Epidermal melanocyte (primary cell): ENCODE results near the gene MYL6B.
"Not testable (repeated sequence)": the region's sequence is repeated elsewhere in the genome, so short reads cannot be mapped to it uniquely, and the experiment has no call there.

Experiments
- DNase-seq: peaks from one replicate; pipeline ENCODE4 v3.0.0; 2011; ENCODE audit warnings: low spot score; ENCODE audit not compliant: insufficient read length

MYL6B gene

DNA sequence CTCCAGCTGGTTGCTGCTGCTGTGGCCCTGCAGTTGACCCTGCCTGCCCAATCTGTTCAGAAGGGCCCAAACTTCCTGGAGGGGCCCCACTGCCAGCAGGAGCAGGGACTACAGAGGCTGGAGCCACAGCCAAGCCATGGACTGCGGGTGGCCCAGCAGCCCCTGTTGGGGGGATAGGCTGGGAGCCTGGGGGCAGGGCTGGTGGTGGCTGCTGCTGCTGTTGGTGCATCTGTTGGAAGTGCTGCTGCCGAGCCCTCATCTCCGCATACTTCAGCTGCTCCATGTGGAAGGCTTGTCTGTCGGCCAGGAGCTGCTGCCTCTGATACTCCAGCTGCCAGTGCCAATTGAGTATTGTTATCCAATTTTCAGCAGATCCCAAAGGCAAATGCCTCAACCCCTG is 13.0 kb downstream of the MYL6B start:
- DNase-seq, result no peak

DNA sequence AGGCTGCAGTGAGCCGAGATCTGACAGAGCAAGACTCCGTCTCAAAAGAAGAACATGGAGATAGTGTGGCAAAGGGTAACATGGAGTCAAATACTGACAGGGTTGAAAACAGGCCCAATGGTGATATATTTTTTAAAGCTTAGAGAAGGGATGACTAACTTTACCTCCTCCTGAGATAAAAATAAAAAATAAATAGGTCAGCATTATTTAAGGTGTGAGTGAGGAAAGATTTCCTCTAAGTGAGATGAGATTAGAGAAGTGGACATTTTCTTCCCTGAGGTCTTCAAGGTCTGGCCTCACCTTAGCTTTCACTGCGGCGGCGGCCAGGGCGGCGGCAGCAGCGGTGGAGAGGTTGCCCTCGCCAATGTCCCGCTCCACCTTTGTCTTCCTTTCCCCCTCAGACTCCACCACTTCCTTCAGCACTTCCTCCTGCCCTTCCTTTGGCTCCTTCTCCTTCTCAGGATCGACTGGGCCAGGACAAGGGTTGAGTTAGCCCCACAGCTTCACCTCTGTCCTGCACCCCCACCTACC is 16.9 kb downstream of the MYL6B start:
- no peak for DNase-seq

DNA sequence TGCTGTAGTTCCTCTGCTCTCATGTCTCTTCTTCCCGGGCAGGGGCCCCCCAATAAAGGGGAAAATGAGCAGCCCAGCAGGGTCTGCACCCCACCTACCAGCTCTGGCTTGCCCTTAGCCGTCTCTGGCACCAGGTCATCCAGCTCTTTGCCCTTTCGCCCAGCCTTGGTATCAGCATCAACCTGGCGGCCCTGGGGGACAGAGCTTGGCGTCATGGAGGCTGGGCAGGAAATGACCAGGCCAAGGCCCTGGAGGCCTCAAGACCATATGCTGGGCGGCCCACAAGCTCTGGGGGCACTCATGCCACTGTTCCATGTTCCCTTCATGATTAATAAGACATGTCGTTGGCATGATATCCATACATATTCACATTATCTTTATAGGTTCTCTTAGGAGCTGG is 20.5 kb downstream of the MYL6B start:
- DNase-seq, result no peak

DNA sequence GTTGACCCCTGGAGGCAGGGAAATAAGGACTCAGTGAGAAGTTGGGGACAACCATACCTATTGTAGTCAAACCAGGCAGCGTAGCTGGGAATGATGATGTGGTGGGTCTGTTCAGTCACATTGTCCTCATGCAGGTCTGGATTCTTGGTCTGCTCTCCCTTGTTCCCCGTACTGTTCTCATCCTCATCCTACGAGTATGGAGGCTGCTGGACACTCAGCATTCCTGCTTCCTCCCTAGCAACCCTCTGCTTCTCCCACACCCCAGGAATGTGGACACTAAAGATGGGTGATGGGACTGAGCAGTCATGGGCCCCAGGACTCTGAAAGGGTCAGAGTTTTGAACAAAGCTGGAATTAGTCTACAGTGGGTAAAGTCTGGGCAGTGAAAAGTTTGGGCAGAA is 26.0 kb downstream of the MYL6B start:
- DNase-seq, result no peak

DNA sequence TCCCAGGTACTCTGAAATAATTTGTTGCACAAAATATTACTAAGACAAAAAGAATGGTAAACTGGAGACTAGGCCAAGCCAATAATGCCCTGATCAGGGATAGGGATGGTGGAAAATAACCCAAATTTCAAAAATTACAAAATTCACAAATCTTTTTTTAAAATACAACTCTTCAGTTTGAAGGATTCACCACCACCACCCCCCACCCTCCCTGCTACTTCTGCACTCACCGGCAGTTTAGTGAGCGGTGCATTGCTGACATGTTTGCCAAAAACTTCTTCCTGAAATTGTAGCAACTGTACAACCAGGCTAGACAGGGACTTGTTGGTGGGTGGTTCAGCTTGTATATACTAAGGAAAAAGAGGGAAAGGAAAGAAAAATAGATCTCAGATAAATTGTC is 34.6 kb downstream of the MYL6B start:
- no peak for DNase-seq

DNA sequence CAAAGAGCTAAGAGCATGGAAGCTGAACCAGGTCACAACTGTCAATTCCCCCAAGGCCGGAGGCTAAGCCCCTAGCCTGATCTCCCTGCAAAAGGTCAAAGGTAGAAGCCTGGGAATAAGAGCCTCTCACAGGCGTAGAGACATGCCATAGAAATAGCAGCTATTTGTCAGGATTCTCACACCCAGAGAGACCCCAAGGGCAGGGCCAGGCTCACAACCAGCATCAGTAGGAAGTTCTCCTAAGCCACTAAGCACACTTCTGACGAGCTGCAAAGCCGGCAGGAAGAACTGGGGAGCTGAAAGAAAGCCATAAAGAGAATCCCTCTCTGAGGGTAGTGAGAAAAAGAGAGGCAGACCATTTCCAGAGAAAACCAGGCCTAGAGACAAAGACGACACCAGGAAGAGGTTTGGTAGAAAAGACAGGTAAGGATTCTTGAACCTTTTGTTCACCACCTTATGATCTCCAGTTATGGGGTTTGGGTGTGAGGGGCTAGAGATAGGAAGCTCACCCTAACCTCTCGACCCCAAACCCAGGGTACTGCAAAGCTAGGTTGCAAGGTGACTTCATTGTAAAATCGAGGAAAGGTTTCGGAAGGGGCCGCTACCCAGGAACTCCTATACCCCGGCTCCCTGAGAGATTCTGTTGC is 35.9 kb downstream of the MYL6B start:
- DNase-seq, result no peak

DNA sequence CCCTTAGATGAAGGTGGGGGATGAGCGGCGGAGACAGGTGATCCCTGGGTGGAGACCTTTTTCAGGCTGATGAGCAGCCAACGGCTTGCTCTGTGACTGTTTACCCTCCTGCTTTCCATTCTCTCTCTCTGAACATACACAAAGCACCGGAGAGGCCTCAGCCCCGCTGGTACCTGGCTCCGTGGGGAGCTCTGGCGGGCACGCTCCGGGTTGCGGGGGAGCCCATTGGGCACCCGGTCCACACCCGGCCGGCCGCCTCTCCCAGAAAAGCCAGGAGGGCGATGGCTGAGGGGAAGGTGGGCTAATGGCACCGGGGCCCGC is 36.4 kb downstream of the MYL6B start:
- DNase-seq, result no peak

DNA sequence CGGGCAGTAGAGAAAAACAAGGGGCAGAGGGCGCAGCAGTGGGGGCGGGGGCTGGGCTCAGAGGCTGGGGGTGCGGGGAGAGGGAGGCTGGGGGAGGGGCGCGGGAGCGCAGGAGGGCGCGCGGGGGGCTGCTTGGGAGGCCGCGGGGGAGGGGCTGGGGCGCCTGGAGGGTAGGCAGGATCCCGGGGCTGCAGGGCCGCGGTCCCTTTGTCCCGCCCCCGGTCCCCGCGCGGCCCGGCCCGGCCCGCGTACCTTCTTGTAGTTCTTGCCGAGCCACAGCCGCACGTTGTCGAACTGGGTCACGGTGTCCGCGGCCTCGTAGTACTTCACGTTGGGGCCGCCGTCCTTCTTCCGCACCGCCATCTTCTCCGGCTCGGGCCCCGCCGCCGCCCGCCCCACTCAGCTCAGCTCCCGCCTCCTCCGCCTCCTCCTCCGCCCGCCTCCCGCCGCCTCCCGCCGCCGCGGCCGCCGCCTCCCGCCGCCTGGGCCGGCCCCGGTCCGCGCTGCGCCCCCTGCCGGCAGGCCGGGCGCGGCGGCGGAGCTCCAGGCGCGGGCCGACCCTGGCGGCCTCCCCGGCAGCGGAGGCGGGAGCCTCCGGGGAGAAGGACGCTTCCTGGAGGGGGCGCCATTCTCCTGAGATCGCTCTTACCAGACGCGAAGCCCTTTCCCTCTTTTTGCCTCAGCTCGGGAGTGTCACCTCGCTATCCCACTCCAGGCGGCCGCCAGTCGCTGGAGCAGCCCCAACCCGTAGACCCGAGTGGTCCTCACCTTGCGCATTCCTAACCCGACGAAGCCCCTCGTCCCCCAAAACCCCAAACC is 36.9 kb downstream of the MYL6B start, which contains the start of gene SMARCC2:
TSS of gene SMARCC2 (minus strand) at position 385 of the 819 bp plus-strand sequence. CDS start at position 363, 22 bp downstream.
- DNase-seq, result peak; percentile 86

DNA sequence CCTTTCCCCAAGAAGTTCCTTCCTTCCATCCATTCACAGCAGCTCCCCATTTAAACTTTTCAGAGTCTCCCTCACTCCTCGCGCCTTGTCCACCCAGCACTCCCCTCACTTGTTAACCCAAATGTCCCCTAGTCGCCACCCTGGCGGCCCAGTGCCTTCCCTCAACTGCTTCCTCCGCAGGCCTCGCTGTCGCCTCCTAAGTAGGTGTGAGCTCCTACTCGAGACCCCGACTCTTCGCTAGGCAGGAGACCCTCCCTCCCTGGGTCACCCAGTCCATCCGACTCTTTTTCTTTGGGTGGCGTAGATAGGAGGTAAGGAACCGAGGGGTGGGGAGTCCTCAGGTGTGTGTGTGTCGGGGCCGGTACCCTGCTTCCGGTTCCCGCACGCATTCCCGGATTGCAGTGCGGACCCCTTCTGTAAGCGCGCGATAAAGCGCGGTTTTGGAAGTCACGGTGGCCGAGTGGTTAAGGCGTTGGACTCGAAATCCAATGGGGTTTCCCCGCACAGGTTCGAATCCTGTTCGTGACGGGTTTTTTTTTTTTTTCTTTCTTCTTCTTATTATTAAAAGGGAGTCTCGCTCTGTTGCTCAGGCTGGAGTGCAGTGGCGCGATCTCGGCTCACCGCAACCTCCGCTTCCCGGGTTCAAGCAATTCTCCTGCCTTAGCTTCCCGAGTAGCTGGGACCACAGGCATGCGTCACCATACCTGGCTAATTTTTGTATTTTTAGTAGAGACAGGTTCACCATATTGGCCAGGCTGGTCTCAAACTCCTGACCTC is 37.7 kb downstream of the MYL6B start:
- no peak for DNase-seq

DNA sequence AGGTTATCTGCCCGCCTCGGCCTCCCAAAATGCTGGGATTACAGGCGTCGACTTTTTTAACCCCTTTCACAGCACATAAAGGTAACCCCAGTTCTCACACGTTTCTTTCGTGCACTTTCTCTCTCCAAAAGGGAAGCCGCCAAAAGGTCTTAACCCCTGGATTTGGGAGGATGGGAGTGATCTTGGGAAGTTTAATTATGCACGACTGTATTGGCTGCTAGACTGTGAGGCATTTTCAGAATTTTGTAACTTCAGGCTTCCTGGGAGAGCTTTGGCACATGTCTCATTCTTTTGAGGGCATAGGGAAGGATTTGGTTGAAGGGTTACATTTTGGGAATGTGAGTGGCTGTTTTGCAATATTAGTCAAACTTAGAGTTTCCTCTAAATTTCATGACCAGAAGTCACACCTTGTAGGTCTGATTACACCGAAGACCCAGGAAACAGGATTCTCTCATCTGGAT is 38.3 kb downstream of the MYL6B start:
- DNase-seq, result no peak

DNA sequence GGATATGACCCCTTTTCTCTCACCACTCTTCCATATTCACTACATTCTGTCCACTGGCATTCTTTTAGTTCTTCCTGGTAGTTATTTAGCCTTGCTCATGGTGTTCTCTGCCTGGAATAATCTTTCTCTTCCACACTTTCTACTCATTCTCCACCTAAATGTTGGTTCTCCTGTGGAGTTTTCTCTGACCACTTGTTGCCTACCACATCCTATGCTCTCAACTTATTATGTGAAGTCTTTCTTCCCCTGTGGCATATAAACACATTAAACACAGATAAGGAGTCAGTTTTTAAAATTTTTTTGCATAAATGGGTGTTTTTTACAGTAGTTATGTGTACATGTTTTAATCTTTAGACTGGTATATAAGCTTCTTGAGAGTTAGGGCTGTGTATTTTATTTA is 40.2 kb downstream of the MYL6B start:
- DNase-seq, result no peak

DNA sequence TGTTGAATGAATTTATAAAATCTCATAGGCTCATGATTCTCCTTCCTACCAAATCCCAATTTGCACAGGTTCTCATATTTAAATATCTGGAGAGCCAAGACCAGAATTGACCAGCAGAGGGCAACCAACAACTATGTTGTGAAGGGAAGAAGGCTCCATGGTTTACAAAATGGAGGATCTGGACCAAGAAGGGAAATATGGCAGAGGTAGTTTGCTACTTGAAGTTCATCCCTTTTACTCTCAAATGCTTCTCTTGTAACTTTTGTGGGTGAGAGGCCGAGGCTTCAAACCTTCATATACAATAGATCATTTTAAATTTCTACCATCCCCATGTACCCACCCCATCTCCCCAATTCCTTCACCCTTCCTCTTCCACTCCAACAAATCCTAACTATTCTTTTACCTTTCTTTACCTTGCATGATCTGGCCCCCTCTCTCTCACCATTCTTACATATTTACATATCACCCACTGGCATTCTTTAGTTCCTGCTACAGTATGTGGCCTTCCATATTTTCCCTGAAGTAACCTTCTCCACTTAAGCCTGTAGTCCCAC is 40.7 kb downstream of the MYL6B start:
- peak; percentile 83 for DNase-seq

DNA sequence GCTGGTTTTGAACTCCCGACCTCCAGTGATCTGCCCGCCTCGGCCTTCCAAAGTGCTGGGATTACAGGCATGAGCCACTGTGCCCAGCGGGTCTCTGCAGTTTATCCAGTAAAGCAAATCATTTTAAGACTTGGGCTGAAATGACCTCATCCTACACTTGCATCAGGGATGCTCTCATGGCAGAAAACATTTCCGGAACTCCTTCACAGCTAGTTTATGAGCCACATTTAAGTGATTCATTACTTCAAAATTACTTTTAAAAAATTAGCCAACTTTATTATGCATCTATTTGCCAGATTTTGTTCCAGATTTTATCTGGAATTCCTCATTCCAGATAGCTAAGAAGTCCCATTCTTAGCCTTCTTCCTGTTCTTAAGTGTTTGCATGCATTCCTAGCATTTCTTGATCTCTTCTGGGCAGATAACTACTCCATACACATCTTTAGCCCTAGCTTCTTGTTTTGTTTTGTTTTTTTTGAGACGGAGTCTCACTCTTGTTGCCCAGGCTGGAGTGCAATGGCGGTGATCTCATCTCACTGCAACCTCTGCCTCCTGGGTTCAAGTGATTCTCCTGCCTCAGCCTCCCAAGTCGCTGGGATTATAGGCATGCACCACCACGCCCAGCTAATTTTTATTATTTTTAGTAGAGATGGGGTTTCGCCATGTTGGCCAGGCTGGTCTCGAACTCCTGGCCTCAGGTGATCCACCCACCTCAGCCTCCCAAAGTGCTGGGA is 44.6 kb downstream of the MYL6B start:
- DNase-seq, result not testable (repeated sequence)

DNA sequence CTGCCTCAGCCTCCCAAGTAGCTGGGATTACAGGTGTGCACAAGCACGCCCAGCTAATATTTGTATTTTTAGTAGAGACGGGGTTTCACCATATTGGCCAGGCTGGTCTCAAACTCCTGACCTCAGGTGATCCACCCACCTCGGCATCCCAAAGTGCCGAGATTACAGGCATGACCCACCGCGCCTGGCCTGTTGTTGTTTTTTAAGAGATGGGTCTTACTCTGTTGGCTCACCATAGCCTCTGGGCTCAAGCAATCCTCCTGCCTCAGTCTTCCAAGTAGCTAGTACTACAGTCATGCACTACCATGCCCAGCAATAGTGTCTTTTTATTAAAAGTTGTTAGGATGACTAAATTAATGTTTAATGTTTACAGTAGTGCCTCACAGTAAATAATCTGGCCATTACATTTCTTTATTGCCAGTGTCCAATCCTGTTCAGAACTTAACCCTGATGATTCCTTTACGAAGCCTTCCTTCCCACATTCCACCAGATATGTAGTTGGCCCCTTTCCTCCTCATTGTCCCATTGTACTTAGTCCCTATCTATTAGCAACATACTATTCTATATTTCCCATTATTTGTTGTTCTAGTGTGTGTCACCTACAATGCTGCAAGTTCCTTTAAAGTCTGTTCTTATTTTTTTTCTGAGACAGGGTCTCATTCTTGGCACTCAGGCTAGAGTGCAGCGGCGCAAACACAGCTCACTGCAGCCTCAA is 45.7 kb downstream of the MYL6B start:
- DNase-seq, result no peak

DNA sequence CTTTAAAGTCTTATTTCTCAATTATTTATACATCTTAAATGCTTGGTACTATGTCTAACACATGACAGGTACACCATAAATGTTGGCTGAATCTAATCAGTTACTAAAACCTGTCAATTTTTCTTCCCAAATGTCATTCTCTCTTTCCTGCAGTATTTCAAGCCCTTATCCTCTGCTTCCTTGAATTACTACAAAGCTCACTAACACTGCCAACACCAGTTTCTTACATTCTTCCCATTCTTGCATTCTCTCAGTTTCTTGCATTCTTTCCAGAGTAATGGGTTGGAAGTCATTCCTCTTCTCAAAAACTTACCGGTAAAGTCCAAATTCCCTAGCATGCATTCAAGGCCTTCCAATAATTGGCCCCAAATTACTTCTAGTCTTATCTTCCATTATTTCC is 46.4 kb downstream of the MYL6B start:
- DNase-seq, result no peak

DNA sequence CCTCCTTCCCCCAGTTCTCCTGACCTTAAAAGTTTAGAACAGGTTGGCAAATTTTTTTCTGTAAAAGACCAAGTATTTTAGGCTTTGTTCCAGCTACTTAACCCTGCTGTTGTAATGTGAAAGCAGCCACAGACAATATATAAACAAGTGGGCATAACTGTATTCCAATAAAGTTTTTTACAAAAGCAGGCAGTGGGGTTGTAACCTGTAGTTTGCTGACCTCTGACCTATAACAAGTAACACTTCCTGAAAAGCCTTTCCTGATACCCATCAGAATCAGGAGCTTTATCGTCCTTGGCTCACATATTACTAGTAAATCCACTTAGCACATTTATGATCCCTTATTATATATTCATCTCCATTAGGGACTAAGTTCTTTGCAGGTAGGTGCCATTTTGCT is 50.0 kb downstream of the MYL6B start:
- DNase-seq, result no peak

DNA sequence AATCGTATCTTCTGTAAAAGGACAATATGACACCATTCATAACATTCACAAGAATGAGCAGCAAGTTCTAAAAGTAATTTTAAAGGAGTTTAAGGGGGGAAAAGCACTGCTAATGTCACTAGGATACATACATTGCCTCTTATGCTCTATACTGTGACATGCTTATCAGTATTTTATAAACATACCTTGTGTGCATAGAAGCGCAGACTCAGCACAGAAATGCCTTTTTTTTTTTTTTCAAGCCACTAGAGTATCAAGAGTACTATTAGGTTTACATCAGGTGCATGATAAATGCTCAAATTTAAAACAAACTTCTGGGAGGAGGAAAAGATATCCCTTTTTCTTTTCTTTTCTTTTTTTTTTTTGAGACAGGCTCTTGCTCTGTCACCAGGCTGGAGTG is 50.5 kb downstream of the MYL6B start:
- no peak for DNase-seq

DNA sequence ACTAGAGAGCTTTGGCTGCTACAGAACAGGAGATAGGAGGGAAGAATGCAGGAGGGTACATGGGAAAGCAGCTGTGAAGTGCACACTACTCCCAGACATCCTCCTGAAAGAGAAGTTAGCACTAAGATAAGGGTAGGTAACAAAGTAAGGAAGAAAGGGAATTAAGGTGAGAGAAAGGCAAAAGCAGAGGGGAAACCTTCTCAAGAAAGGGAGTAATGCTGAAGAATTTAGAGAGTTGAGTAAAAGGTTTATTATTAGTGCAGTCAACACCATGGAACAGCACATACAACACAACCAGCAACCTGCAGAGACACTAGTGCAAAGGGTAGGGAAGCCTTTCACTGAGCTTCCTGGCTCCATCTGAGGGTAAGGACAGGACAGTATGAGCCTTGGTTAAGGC is 51.9 kb downstream of the MYL6B start:
- no peak for DNase-seq

DNA sequence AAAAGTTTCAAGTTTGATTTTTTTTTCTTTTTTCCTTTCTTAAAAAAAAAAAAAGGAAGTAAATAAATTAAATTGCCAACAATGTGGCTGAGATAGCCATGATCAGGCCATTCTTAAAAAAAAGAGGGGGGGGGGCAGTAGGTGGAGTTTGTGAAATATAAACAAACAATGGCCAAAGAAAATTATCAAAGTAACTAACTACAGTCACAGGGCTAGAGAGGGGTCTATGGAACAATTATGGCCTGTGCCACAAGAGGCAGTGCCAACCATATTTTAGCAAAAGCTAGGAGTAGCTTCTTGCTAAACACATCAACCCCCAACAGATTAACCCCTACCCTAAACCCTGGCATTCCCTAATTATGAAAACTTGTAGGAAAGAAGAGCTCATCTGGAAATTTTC is 53.1 kb downstream of the MYL6B start:
- DNase-seq, result no peak

DNA sequence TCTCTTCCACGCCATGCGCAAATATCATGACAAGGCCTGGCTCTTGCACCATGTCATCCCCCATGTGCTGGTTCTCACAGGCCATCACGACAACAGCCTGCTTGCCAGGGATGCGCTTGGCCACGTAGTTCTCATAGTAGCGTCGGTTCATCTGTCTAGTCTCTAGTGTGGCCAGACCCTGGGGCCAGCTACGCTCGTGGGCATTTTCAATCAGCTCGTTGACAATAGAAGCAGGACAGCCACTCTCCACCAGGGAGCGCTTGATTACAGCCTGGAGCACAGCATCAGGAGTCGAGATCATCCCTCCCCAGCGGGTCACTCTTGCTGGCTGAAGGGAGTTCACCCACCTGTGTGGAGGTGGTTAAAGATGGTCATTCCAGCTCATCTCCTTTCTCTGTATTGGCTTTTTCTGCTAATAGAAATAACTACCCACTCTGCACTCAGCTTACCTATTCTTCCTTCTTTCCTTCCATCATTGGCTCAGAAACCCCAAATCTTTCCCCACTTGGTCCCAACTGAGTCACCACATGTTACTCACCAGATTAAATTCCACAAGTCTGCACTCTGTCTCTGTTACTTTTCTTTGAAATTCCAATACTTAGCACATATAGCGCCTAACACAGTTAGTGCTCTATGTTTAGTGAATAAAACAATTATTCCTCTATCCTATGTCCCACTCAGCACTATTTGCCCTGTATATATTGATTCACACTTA is 54.2 kb downstream of the MYL6B start:
- peak; percentile 57 for DNase-seq
